Stimulated activated CD8-positive, alpha-beta memory T cell treated with anti-CD3 and anti-CD28 coated beads, Interleukin-2, amount 100 ng/mL, for 48 hours (primary cell): Measurements from ENCODE around the gene GP2.
A peak's percentile ranks its signal among the peaks of the same experiment; 100 is the strongest.

Experiments
- DNase-seq, 2 donors: peaks; one replicate each; pipeline ENCODE4 v3.0.0-alpha.2; 2020; ENCODE audit warnings: low read depth in 2 of 2

The GP2 gene

GRCh38 chr16:20307240-20307671 lies 20.1 kb downstream of the GP2 start:
- no peak for DNase-seq

GRCh38 chr16:20306401-20306800 lies 20.9 kb downstream of the GP2 start:
- no peak for DNase-seq

- no peak for DNase-seq
Measured at GRCh38 chr16:20303012-20303411, 24.3 kb downstream of the GP2 start.

GRCh38 chr16:20302389-20302788 lies 24.9 kb downstream of the GP2 start:
- DNase-seq: no peak

GRCh38 chr16:20301840-20302239 lies 25.5 kb downstream of the GP2 start:
- no peak for DNase-seq

GRCh38 chr16:20300312-20301097 lies 26.8 kb downstream of the GP2 start:
- DNase-seq: peak; percentile 2 to 5

- DNase-seq: no peak
Measured at GRCh38 chr16:20298452-20298851, 28.9 kb downstream of the GP2 start.

GRCh38 chr16:20291208-20292206 lies 35.8 kb downstream of the GP2 start:
- DNase-seq: no peak

GRCh38 chr16:20289571-20289970 lies 37.7 kb downstream of the GP2 start:
- DNase-seq: no peak

GRCh38 chr16:20285993-20286499 lies 41.3 kb downstream of the GP2 start:
- DNase-seq: no peak

GRCh38 chr16:20280259-20280658 lies 47.1 kb downstream of the GP2 start:
- DNase-seq: no peak

- DNase-seq: no peak
Measured at GRCh38 chr16:20271893-20272292, 55.4 kb downstream of the GP2 start.

GRCh38 chr16:20268409-20268808 lies 58.9 kb downstream of the GP2 start:
- DNase-seq: no peak

GRCh38 chr16:20265019-20265418 lies 62.3 kb downstream of the GP2 start:
- no peak for DNase-seq

- no peak for DNase-seq
Measured at GRCh38 chr16:20263138-20263855, 64.0 kb downstream of the GP2 start.

GRCh38 chr16:20262248-20262647 lies 65.1 kb downstream of the GP2 start:
- DNase-seq: no peak

GRCh38 chr16:20260215-20261009 lies 66.9 kb downstream of the GP2 start:
- no peak for DNase-seq
